ENCODE results near the gene CBLIF. TPM values are rescaled to one million over a fixed set of nuclear protein-coding genes. Genes with fewer than 3 reads are reported as not detected.
"Not testable (repeated sequence)": the region's sequence is repeated elsewhere in the genome, so short reads cannot be mapped to it uniquely, and the experiment has no call there.

Gene CBLIF
- total RNA-seq, 1 donor from 2014 or later: not detected

GRCh38 chr11:59848439-59848838 lies 3.1 kb upstream of the CBLIF start:
- not testable (repeated sequence) for DNase-seq (ENCODE audit: low read depth)

GRCh38 chr11:59847626-59848025 lies 2.3 kb upstream of the CBLIF start:
- DNase-seq (ENCODE audit: low read depth): no peak

- DNase-seq (ENCODE audit: low read depth): no peak
These were observed 1.3 kb upstream of the CBLIF start for GRCh38 chr11:59846556-59846955.

GRCh38 chr11:59842316-59842715 lies 3.0 kb downstream of the CBLIF start:
- no peak for DNase-seq (ENCODE audit: low read depth)

GRCh38 chr11:59841514-59841913 lies 3.8 kb downstream of the CBLIF start:
- no peak for DNase-seq (ENCODE audit: low read depth)

GRCh38 chr11:59839615-59840014 lies 5.7 kb downstream of the CBLIF start:
- no peak for DNase-seq (ENCODE audit: low read depth)

GRCh38 chr11:59833602-59834001 lies 11.7 kb downstream of the CBLIF start:
- DNase-seq (ENCODE audit: low read depth): no peak

- DNase-seq (ENCODE audit: low read depth): no peak
These were observed 15.9 kb downstream of the CBLIF start for GRCh38 chr11:59829358-59829757.

GRCh38 chr11:59822989-59823566 lies 22.2 kb downstream of the CBLIF start:
- peak; percentile 69 for DNase-seq (ENCODE audit: low read depth)

GRCh38 chr11:59818572-59818971 lies 26.7 kb downstream of the CBLIF start:
- peak; percentile 10 for DNase-seq (ENCODE audit: low read depth)

- DNase-seq (ENCODE audit: low read depth): not testable (repeated sequence)
These were observed 28.9 kb downstream of the CBLIF start for GRCh38 chr11:59816434-59816833.

GRCh38 chr11:59815754-59816153 lies 29.5 kb downstream of the CBLIF start:
- DNase-seq (ENCODE audit: low read depth): no peak

- DNase-seq (ENCODE audit: low read depth): no peak
These were observed 31.3 kb downstream of the CBLIF start for GRCh38 chr11:59814021-59814420.

- no peak for DNase-seq (ENCODE audit: low read depth)
These were observed 31.9 kb downstream of the CBLIF start for GRCh38 chr11:59813364-59813763.

- DNase-seq (ENCODE audit: low read depth): no peak
These were observed 33.1 kb downstream of the CBLIF start for GRCh38 chr11:59812220-59812619.

GRCh38 chr11:59810911-59811259 lies 34.4 kb downstream of the CBLIF start:
- DNase-seq (ENCODE audit: low read depth): no peak

- peak; percentile 90 for DNase-seq (ENCODE audit: low read depth)
These were observed 34.9 kb downstream of the CBLIF start, which contains the start of gene MRPL16 for GRCh38 chr11:59810189-59810910. Gene MRPL16 (minus strand): TSS chr11:59810778. CDS start chr11:59810658, 120 bp downstream.

GRCh38 chr11:59807047-59807610 lies 38.2 kb downstream of the CBLIF start:
- DNase-seq (ENCODE audit: low read depth): no peak

GRCh38 chr11:59804061-59804460 lies 41.2 kb downstream of the CBLIF start:
- DNase-seq (ENCODE audit: low read depth): no peak

- DNase-seq (ENCODE audit: low read depth): peak; percentile 60
These were observed 42.6 kb downstream of the CBLIF start for GRCh38 chr11:59802639-59803176.

- no peak for DNase-seq (ENCODE audit: low read depth)
These were observed 43.2 kb downstream of the CBLIF start for GRCh38 chr11:59801981-59802638.

GRCh38 chr11:59801160-59801706 lies 44.1 kb downstream of the CBLIF start:
- no peak for DNase-seq (ENCODE audit: low read depth)

Measured in myocyte (in vitro differentiated cells).